GM18951 (cell line): ENCODE results near the gene BPIFB3.
"Not testable (repeated sequence)": the region's sequence is repeated elsewhere in the genome, so short reads cannot be mapped to it uniquely, and the experiment has no call there.

Source experiments
- POLR2A ChIP-seq: IDR thresholded peaks from 4 replicates; pipeline ENCODE4 v1.6.1; 2011; ENCODE audit warnings: mild to moderate bottlenecking; ENCODE audit not compliant: insufficient read length, insufficient read depth; ENCODE audit errors: extremely low read depth
- in situ Hi-C: fragments of 300-500 bp; cut with MboI; formaldehyde crosslinking; loops from one replicate; pipeline ENCODE4 v1.12.0; 2022; ENCODE audit warnings: low sequenced_read_pairs, mixed read lengths, inconsistent platforms; ENCODE audit not compliant: unreplicated experiment

The BPIFB3 gene

GRCh38 chr20:33043731-33044181 lies 9.9 kb upstream of the BPIFB3 start:
- TF ChIP-seq POLR2A, result no peak
- in situ Hi-C loops, result no loop called here

GRCh38 chr20:33045129-33045721 lies 8.5 kb upstream of the BPIFB3 start:
- in situ Hi-C loops, result not testable (repeated sequence)

- no peak for TF ChIP-seq POLR2A
- in situ Hi-C loops, result no loop called here
Measured at GRCh38 chr20:33046412-33046811, 7.3 kb upstream of the BPIFB3 start.

DNA sequence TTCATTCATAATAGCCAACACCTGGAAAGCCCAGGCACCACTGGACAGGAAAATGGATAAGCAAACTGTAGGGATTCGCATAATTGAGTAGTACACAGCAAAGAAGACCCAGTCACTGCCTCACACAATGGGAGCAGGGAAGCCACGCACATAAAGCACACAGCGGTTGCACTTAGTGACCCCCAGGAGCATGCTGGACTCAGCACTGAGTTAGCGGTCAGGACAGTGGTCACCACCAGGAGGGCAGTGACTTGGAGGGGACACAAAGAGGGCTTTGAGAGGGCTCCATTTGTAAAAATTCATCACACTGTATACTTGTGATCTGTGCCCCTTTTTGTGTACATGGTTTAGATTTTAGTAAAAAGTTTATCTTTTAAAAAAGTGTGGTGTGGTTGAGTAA lies 2.4 kb upstream of the BPIFB3 start:
- in situ Hi-C loops, result no loop called here
- no peak for TF ChIP-seq POLR2A

DNA sequence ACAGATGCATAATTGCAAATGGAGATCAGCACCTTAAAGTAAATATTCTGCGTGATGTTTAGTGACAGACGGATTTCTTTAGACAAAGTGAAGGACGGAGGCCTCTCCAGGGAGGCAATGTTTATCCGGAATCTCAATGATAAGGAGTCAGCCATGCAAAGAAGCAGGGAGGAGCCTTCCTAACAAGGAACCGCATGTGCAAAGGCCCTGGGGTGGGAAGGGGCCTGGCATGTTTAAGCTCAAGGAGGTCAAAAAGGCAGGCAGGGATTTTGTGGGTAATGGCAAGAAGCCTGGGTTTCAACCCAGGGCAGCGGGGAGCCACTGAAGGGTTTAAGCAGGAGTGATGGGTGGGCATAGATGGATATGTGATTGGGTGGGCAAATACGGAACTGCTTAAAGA lies 678 bp downstream of the BPIFB3 start:
- TF ChIP-seq POLR2A, result no peak
- in situ Hi-C loops, result no loop called here

- in situ Hi-C loops, result no loop called here
- TF ChIP-seq POLR2A, result no peak
Measured at GRCh38 chr20:33054791-33055190, 1.1 kb downstream of the BPIFB3 start.

GRCh38 chr20:33059136-33059535 lies 5.4 kb downstream of the BPIFB3 start:
- no peak for TF ChIP-seq POLR2A
- in situ Hi-C loops, result no loop called here

- in situ Hi-C loops, result no loop called here
Measured at GRCh38 chr20:33059741-33060390, 6.2 kb downstream of the BPIFB3 start.

GRCh38 chr20:33061658-33062028 lies 7.9 kb downstream of the BPIFB3 start:
- in situ Hi-C loops, result no loop called here
- TF ChIP-seq POLR2A, result no peak

More at GRCh38 chr20:33059741-33060390, 6.2 kb downstream of the BPIFB3 start:
- TF ChIP-seq POLR2A, result no peak

DNA sequence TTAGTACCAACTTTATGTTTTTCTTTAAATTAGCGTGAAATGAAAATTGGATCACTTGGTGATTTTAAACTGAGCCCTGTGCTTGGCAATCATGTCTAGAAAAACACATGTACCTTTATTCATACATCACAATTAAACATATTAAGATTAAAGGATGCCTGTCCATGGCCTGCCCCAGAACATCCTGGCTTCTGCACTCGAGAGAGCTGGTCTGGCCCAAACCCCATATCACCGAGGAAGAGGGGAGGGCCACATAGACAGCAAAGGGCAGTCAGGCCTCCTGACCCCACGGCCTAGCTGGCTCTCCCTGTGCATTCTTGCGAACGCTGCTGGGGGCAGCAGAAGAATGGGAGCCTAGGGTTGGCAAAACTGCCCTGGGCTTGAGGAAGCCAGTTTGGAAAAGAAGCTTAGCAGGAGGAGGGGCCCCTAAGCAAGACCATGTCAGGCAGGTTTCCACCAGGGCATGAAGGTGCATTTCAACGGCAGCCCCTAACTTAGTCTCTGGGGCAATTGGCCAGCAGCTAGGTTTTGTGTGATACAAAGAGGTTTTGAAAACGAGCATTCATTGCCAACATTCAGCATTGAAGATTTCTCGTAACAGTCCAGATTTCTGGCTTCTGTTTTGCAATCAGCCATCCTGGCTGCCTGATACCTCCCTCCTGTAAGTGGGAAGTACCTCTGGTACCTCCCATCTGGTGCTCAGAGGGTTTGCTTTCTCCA lies 8.6 kb downstream of the BPIFB3 start:
- in situ Hi-C loops, result no loop called here
- no peak for TF ChIP-seq POLR2A

DNA sequence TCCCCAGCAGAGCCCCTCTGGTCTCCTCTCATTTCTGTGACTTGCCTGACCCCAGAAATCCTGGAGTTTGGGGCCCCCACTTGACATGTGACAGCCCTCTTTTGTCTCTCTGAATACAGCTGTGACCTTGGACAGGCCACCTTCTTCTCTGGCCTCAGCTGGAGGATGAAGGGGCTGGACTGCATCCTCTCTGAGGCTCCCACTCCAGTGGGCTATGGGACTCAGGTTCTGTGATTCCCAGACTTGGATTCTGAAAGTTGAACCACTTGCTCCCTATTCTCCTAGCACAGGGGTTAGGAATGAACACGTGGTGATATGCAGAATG lies 9.1 kb downstream of the BPIFB3 start:
- in situ Hi-C loops, result no loop called here
- no peak for TF ChIP-seq POLR2A

DNA sequence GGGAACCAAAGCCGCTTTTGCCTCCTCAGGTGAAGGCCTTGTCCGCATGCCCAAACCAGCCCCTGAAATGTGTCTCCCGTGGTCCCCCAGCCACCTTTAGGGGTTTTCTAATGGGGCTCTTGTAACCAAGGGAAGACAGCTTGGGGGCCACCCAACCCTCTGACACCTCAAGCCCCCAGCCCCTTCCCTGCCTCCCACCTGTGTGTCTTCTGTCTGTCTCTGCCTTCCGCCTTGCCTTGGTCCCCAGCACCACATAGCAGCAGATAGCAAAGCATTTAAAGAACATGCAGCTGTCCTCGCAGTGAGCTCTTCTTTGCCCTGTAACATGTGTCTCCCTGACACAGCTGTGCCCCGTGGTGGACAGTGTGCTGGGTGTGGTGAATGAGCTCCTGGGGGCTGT lies 9.6 kb downstream of the BPIFB3 start:
- TF ChIP-seq POLR2A, result no peak
- in situ Hi-C loops, result no loop called here

DNA sequence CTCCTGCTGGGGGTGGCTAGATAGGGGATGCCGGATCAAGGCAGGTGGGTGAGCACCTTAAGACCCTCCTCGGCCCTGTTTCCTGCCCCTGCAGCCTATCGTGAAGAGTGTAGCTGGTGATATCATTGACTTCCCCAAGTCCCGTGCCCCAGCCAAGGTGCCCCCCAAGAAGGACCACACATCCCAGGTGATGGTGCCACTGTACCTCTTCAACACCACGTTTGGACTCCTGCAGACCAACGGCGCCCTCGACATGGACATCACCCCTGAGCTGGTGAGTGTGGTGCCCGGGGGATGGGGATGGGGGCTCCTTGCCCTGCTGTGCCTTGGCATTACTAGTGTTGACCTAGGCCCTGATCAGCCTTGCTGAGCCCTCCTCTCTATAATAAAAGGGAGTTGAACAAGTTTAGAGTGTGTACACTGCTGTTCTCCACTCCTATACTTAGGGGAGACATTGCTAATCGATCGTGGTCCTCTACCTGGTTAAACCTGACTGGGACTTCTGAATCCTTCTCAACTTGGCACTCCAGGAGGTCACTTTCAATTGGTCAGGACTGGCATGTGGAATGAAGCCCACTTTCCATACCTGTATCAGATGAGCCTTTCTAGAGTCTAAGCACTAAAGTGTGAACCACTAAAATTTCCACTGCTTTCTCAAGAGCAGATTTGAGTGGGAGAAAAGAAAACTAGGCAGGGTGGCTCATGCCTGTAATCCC lies 11.0 kb downstream of the BPIFB3 start:
- TF ChIP-seq POLR2A, result no peak
- in situ Hi-C loops, result no loop called here

- in situ Hi-C loops, result no loop called here
- no peak for TF ChIP-seq POLR2A
Measured at GRCh38 chr20:33065785-33066184, 12.1 kb downstream of the BPIFB3 start.

DNA sequence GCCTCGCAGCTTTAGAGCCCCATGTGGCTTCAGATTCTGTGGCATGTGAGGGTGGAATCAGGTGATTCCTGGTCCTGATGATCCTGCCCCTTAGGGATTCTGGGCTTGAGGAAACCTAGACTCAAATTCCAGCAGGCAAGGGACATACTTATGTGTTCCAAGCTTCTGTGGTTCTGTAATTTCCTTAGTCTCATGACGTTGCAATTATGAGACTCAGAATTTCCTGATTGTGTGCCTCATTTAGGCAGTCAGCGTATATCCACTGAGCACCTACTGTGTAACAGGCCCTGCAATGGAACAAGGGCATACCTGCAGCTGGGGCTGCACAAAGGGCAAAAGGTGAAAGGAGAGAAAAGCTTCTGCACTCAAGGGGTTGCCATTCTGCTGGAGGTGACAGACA lies 14.1 kb downstream of the BPIFB3 start:
- no peak for TF ChIP-seq POLR2A
- in situ Hi-C loops, result no loop called here
